GM23338 (cell line): ENCODE measurements around the gene ARHGEF1. TPM values are rescaled to one million over a fixed set of nuclear protein-coding genes. Genes with fewer than 3 reads are reported as not detected.
A peak's percentile ranks its signal among the peaks of the same experiment; 100 is the strongest.

Source experiments
- ATAC-seq: fragments of 200-7000 bp; cut with Tn5 transposase; 3 replicates; pipeline ENCODE4 v1.9.1; 2020
- DNase-seq: peaks from one replicate; pipeline ENCODE4 v3.0.0-alpha.2; 2015; ENCODE audit warnings: low spot score
- H2AFZ ChIP-seq: fragments of 200-600 bp; sonication (generic); 2 replicates; pipeline ENCODE4 v1.8.0; 2016; ENCODE audit warnings: antibody characterized with exemption, mild to moderate bottlenecking, moderate library complexity
- H3F3A ChIP-seq: fragments of 200-600 bp; sonication (generic); replicated peaks from 2 replicates; pipeline ENCODE4 v1.8.0; 2017; ENCODE audit warnings: antibody characterized with exemption, mixed run types, low read depth
- H3K27ac ChIP-seq: fragments of 200-600 bp; sonication (generic); 2 replicates; pipeline ENCODE4 v1.6.1; 2016; ENCODE audit warnings: low read depth
- H3K27me3 ChIP-seq: fragments of 200-600 bp; sonication (generic); 2 replicates; pipeline ENCODE4 v1.8.0; 2016; ENCODE audit warnings: mild to moderate bottlenecking, mixed run types, moderate library complexity; ENCODE audit not compliant: insufficient read depth
- H3K36me3 ChIP-seq: fragments of 200-600 bp; sonication (generic); 2 replicates; pipeline ENCODE4 v1.8.0; 2016; ENCODE audit warnings: mild to moderate bottlenecking; ENCODE audit not compliant: insufficient read depth
- H3K4me1 ChIP-seq: fragments of 200-600 bp; sonication (generic); 2 replicates; pipeline ENCODE4 v1.8.0; 2016; ENCODE audit warnings: mild to moderate bottlenecking, moderate library complexity; ENCODE audit not compliant: insufficient read depth
- H3K4me2 ChIP-seq: fragments of 200-600 bp; sonication (generic); 2 replicates; pipeline ENCODE4 v1.7.1; 2017; ENCODE audit warnings: mixed run types
- H3K4me3 ChIP-seq: fragments of 200-600 bp; sonication (generic); 2 replicates; pipeline ENCODE4 v1.6.1; 2016; ENCODE audit warnings: mixed run types
- H3K79me2 ChIP-seq: fragments of 200-600 bp; sonication (generic); replicated peaks from 2 replicates; pipeline ENCODE4 v1.8.0; 2017; ENCODE audit warnings: mild to moderate bottlenecking; ENCODE audit not compliant: insufficient read depth
- H3K9me2 ChIP-seq: fragments of 200-600 bp; sonication (generic); 2 replicates; pipeline ENCODE4 v1.8.0; 2017; ENCODE audit not compliant: insufficient read depth
- H4K20me1 ChIP-seq: fragments of 200-600 bp; sonication (generic); replicated peaks from 2 replicates; pipeline ENCODE4 v1.8.0; 2017; ENCODE audit warnings: mild to moderate bottlenecking; ENCODE audit not compliant: insufficient read depth
- H3K27ac Mint-ChIP-seq: 2 replicates; pipeline ENCODE4 v1.8.0; 2020; ENCODE audit warnings: inconsistent platforms, mild to moderate bottlenecking, moderate library complexity, mixed read lengths
- H3K27me3 Mint-ChIP-seq: 3 replicates; pipeline ENCODE4 v1.8.0; 2022; ENCODE audit warnings: low read depth, mild to moderate bottlenecking, moderate library complexity, mixed read lengths, inconsistent platforms; ENCODE audit not compliant: insufficient read depth, poor library complexity
- H3K36me3 Mint-ChIP-seq: 3 replicates; pipeline ENCODE4 v1.8.0; 2021; ENCODE audit warnings: low read depth, mild to moderate bottlenecking, inconsistent platforms, moderate library complexity, mixed read lengths
- H3K4me1 Mint-ChIP-seq: 3 replicates; pipeline ENCODE4 v1.8.0; 2020; ENCODE audit warnings: mild to moderate bottlenecking, inconsistent platforms, mixed read lengths
- H3K4me3 Mint-ChIP-seq: 3 replicates; pipeline ENCODE4 v1.8.0; 2021; ENCODE audit warnings: moderate library complexity, mild to moderate bottlenecking, inconsistent platforms, mixed read lengths
- H3K9me3 Mint-ChIP-seq: 3 replicates; pipeline ENCODE4 v1.8.0; 2020; ENCODE audit warnings: moderate library complexity, mild to moderate bottlenecking, inconsistent platforms, mixed read lengths
- ETS1 ChIP-seq: IDR thresholded peaks from 2 replicates; pipeline ENCODE4 v1.6.1; 2016; ENCODE audit warnings: antibody characterized with exemption
- EZH2 ChIP-seq: fragments of 200-600 bp; sonication (generic); IDR thresholded peaks from one replicate; pipeline ENCODE4 v1.8.0; 2017; ENCODE audit warnings: antibody characterized with exemption, mild to moderate bottlenecking, low read depth; ENCODE audit not compliant: unreplicated experiment
- NANOG ChIP-seq: IDR thresholded peaks from 2 replicates; pipeline ENCODE4 v1.6.1; 2016; ENCODE audit warnings: antibody characterized with exemption, borderline replicate concordance
- POLR2AphosphoS5 ChIP-seq: IDR thresholded peaks from 2 replicates; pipeline ENCODE4 v1.6.1; 2016; ENCODE audit warnings: antibody characterized with exemption, low read depth
- ZNF462 ChIP-seq: fragments of 250-450 bp; sonication (Bioruptor Pico); IDR thresholded peaks from 2 replicates; pipeline ENCODE4 v1.5.0; 2020; ENCODE audit warnings: mild to moderate bottlenecking, moderate library complexity
- polyA plus RNA-seq: library from polyadenylated mRNA; unstranded; fragments of >200 nt; fragmentation: Nextera tagmentation; extraction: Ambion mirVana; gene quantifications from 2 replicates; pipeline ENCODE4 v1.2.1, GENCODE V29; 2016
- total RNA-seq: library from RNA; depleted of rRNA; stranded (reverse); fragments of >200 nt; shearing (Covaris generic); gene quantifications from 2 replicates; pipeline ENCODE4 v1.2.3, GENCODE V29; 2014
- TF ChIP-seq, protein P1 (sequence below), 2 experiments: fragments of 200-600 bp in 1 of 2; sonication (generic) in 1 of 2; conservative IDR thresholded peaks; 2 replicates each; pipeline versions ENCODE4 v1.5.1 to v1.6.1; 2016 to 2017; ENCODE audit warnings: antibody characterized with exemption in 2 of 2, low read depth in 2 of 2, mild to moderate bottlenecking in 2 of 2, moderate library complexity in 1 of 2
- TF ChIP-seq, protein P2 (sequence below): IDR thresholded peaks from one replicate; pipeline ENCODE4 v1.6.1; 2018; ENCODE audit warnings: antibody characterized with exemption; ENCODE audit not compliant: unreplicated experiment

Gene ARHGEF1
- total and polyA plus RNA-seq, 2 experiments from 2014 or later = 41.3 to 44.7 TPM

- Mint-ChIP-seq H3K27ac (no peak within 1 kb of the TSS), H3K27me3 (peaks cover 29% of the 10 kb centered on the region), H3K4me1 (peaks cover 12% of the 10 kb centered on the region), H3K4me3 (no peak within 1 kb of the TSS), H3K9me3 (no peaks in the 10 kb centered on the region), H3K36me3 (no peaks in the 10 kb centered on the region)
- DNase-seq (no peak), ATAC-seq (no peak)
- Histone ChIP-seq H3K79me2 (no peaks in the 10 kb centered on the region), H3K4me3 (no peak within 1 kb of the TSS), H3K4me2 (no peak within 1 kb of the TSS), H3K27me3 (peaks cover 14% of the 10 kb centered on the region), H3K36me3 (no peaks in the 10 kb centered on the region), H2AFZ (0 out of 2 replicates have a peak within 1 kb of the TSS, but pooled peaks have one; percentile 63), H4K20me1 (peaks cover 4% of the 10 kb centered on the region; the same call in 1 of the 2 replicates), H3K9me2 (no peaks in the 10 kb centered on the region), H3F3A (peaks cover 9% of the 10 kb centered on the region), H3K27ac (no peak within 1 kb of the TSS), H3K4me1 (peaks cover under 1% of the 10 kb centered on the region; the same call in 1 of the 2 replicates)
- TF ChIP-seq, protein P1, sequence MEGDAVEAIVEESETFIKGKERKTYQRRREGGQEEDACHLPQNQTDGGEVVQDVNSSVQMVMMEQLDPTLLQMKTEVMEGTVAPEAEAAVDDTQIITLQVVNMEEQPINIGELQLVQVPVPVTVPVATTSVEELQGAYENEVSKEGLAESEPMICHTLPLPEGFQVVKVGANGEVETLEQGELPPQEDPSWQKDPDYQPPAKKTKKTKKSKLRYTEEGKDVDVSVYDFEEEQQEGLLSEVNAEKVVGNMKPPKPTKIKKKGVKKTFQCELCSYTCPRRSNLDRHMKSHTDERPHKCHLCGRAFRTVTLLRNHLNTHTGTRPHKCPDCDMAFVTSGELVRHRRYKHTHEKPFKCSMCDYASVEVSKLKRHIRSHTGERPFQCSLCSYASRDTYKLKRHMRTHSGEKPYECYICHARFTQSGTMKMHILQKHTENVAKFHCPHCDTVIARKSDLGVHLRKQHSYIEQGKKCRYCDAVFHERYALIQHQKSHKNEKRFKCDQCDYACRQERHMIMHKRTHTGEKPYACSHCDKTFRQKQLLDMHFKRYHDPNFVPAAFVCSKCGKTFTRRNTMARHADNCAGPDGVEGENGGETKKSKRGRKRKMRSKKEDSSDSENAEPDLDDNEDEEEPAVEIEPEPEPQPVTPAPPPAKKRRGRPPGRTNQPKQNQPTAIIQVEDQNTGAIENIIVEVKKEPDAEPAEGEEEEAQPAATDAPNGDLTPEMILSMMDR (conservative IDR thresholded peaks at IDR 0.05; ENCODE audit: low read depth in 2 of 2) = no peak
- no peak for TF ChIP-seq EZH2
- no peak for TF ChIP-seq ETS1
- TF ChIP-seq NANOG = no peak
- TF ChIP-seq, protein P2, sequence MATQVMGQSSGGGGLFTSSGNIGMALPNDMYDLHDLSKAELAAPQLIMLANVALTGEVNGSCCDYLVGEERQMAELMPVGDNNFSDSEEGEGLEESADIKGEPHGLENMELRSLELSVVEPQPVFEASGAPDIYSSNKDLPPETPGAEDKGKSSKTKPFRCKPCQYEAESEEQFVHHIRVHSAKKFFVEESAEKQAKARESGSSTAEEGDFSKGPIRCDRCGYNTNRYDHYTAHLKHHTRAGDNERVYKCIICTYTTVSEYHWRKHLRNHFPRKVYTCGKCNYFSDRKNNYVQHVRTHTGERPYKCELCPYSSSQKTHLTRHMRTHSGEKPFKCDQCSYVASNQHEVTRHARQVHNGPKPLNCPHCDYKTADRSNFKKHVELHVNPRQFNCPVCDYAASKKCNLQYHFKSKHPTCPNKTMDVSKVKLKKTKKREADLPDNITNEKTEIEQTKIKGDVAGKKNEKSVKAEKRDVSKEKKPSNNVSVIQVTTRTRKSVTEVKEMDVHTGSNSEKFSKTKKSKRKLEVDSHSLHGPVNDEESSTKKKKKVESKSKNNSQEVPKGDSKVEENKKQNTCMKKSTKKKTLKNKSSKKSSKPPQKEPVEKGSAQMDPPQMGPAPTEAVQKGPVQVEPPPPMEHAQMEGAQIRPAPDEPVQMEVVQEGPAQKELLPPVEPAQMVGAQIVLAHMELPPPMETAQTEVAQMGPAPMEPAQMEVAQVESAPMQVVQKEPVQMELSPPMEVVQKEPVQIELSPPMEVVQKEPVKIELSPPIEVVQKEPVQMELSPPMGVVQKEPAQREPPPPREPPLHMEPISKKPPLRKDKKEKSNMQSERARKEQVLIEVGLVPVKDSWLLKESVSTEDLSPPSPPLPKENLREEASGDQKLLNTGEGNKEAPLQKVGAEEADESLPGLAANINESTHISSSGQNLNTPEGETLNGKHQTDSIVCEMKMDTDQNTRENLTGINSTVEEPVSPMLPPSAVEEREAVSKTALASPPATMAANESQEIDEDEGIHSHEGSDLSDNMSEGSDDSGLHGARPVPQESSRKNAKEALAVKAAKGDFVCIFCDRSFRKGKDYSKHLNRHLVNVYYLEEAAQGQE = no peak
- TF ChIP-seq POLR2AphosphoS5 = no peak
- no peak for TF ChIP-seq ZNF462 (CRISPR knock-in tag)
Measured at GRCh38 chr19:41876847-41877832, 5.8 kb upstream of the ARHGEF1 start, which contains the start of gene CD79A. TSS of gene CD79A (plus strand) at chr19:41877279. CDS start at chr19:41877305, 26 bp downstream.
